Left colon (tissue), 2 donors: ENCODE data around the gene EYA3. TPM values are rescaled to one million over a fixed set of nuclear protein-coding genes. Genes with fewer than 3 reads are reported as not detected.
A peak's percentile ranks its signal among the peaks of the same experiment; 100 is the strongest.
"Not testable (repeated sequence)": the region's sequence is repeated elsewhere in the genome, so short reads cannot be mapped to it uniquely, and the experiment has no call there.

Experiments
- ATAC-seq: fragments of 200-7000 bp; cut with Tn5 transposase; one replicate; pipeline ENCODE4 v1.9.1; 2020; ENCODE audit warnings: mild to moderate bottlenecking, moderate library complexity
- DNase-seq, 2 donors: peaks; one replicate each; pipeline ENCODE4 v3.0.0-alpha.2; 2020
- intact Hi-C, 2 donors: fragments of 100-400 bp; cut with DNase I in 1 of 2; cut with micrococcal nuclease in 1 of 2; formaldehyde crosslinking; loops; one replicate each; pipeline versions ENCODE4 v1.11.2 to v1.14.0; 2022; cut with DNase I, micrococcal nuclease
- total RNA-seq, 2 donors: library from RNA; stranded (reverse); fragmentation: NEBNext Ultra II Directional; extraction: Animal tissue kit (Norgen Biotek cat#: 25700); gene quantifications; one replicate each; pipeline ENCODE4 v1.2.1, GENCODE V29; 2021
- donor health status: DM: no; HTN: no; CAD: no.
- donor health status: DM: yes; HTN: yes; CAD: no.

The EYA3 gene
- total RNA-seq, 2 donors from 2014 or later, result 22.9 to 23.5 TPM

DNA sequence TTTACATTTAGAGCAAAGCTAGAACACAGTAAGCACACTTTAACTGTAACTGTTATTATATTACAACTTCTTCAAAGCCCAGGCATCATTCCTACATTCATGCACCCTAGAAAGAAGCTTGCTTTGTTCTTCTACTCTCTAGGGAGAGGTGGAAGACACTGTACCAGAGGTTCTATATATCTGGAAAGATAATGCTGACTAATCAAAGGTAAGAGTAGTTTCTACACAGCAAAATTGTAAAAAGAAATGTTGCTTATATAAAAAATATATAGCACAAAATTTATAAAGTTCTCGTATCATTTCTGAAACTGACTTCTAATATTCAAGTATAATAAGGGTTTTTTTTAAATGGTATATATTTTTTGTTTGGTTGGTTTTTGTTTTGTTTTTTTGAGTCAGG lies 44.0 kb downstream of the EYA3 start:
- no peak for DNase-seq
- no peak for ATAC-seq
- intact Hi-C loops, result no loop called here

DNA sequence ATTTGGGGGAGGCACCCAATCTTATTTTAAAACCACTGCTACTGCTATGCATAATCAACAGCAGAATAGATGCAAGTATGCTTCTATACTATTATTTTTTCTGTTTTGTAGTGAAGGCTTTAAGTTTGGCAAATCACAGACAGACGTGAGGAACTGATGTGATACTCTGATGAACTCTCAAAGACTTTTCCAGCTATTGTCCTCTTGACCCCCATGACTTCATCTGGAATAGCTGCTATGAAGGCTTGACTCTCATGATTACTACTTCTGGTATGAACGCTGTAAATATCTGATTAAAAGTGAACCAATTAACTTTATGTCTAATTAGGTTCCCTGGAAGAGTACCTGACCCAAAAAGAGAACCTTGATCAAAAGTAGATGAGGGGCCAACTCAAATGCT lies 49.1 kb downstream of the EYA3 start:
- intact Hi-C loops, result no loop called here
- DNase-seq (no peak), ATAC-seq (no peak)

DNA sequence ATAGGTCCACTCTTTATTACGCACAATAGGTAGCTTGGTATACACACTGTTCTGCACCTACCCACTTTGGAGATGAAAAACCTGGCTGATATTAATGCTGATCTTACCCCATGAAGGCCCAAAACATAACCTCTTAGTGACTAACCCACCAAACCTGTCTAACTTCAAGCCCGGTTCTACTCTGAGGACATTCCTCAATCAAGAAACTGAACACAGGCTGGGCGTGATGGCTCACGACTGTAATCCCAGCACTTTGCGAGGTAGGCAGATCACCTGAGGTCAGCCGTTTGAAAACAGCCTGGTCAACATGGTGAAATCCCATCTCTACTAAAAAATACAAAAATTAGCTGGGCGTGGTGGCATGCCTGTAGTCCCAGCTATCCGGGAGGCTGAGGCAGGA lies 50.5 kb downstream of the EYA3 start:
- intact Hi-C loops, result no loop called here
- DNase-seq (no peak), ATAC-seq (no peak)

DNA sequence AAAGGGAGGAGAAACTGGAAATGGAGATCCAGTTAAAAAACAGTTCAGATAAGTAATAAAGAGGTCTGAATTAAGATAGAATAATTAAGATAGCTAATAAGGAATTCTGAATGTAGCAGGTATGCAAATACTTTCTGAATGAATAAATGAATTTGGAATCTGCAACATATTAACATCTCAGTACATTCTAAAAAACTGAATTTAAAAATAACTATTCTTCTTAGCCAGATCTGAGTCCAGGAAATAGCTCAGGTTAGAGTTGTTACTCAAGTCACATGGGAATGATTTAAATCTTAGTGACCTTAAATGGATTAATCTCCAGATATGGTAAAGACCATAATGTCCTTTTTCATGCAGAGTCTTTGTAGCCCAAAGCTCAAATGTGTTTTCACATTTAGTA lies 51.2 kb downstream of the EYA3 start:
- ATAC-seq, result no peak
- DNase-seq, result no peak
- intact Hi-C loops, result no loop called here

DNA sequence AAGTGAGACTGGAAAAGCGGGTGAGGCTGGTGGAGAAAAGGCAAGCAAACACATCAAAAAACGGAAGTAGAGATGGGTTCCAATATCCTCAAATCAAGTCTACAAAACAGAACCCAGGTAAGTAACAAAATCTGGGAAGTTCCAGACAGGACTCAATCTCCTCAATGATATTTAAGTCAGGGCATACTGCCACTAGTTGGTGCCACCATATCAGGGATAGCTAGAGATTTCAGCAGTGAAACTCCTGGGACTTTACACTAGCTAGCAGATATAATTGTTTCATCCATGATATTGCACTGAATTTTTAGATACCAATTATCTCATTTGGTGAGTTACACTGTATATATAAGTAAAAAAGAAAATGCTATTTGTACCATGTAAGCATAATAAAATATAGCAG lies 52.0 kb downstream of the EYA3 start:
- no peak for DNase-seq
- peak; percentile 64 for ATAC-seq
- intact Hi-C loops, result no loop called here

DNA sequence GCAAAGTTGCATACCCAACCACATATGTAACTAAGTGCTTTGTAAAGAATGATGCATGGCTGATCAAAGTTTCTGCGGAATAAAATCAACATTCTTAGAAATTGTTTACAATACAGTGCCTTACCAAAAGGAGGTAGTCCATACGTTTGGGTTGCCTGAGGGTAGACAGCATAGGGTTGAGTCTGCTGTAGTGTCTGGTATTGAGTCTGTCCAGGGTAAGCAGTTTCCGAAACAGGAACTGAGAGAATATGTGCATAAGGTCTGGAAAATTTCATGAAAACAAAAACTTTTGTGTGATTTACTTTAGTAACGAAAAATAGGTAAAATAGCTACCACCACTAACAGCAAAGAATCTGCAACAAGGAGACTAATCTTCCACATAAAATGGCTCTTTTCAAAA lies 53.0 kb downstream of the EYA3 start:
- no peak for DNase-seq
- ATAC-seq, result no peak
- intact Hi-C loops, result no loop called here

DNA sequence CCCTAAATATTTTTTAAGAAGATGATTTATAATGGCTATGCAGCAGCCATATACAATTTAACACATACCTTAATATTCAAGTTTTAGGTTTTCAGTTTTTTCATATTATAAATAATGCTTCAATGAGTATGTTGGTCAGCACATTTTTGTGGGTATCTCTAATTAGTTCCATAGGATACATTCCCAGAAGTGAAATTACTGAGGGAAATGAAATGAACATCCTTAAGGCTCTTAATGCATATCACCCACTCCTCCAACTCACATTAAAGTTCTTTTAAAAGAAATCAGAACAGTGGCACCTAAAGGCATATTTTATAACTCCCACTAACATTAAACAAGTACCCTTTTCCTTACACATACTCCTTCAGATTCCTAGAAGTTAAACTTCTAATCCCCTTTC lies 56.1 kb downstream of the EYA3 start:
- no peak for DNase-seq
- no peak for ATAC-seq
- intact Hi-C loops, result no loop called here

DNA sequence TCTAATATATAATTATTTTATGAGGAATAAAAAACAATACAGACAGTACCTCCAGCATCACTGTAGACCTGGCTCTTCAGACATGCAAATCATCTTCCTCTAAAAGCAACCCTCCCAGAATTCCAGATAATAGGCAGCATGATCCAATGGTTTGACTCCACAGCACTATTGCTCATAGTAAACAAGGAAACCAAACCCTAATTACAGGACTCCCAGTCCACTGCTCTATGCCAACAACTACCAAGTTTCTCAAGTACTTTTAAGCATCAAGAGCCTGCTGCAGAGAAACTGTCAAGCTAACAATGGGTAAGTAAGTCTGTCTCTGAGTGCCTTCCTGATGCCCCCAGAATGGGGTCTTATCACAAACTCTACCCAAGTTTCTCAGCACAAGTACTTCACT lies 57.2 kb downstream of the EYA3 start:
- intact Hi-C loops, result no loop called here
- no peak for DNase-seq
- no peak for ATAC-seq

DNA sequence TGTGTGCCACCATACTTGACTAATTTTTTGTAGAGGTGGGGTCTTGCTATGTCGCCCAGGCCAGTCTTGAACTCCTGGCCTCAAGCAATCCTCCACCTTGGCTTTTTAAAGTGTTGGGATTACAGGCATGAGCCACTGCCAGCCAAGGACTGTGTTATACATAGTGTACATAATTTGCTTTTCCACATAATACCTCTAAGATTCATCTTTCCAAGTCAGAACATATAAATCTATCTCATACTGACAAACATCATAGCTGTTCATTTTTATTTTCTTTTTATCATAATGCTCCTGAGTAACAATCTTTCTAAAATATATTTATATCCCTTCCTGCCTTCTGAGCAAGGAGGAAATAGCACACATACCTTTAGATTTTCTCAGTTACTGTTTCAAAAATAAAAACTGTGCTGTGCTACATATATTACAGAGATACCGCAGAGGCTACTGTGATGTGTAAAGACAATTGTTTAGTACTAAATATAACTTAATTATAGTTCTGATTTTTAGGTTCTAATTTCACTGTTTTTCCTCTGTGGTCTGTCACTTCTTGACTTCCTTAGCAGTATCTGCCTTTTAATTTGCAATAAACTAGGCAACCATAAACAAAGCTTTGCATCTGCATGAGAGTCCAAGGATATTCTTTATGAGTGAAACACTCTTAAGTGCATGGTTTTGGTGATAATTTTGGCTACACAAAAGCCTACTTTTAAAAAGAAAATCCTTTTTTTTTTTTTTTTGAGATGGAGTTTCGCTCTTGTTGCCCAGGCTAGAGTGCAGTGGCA lies 59.3 kb downstream of the EYA3 start:
- ATAC-seq (no peak), DNase-seq (no peak)
- intact Hi-C loops, result no loop called here

DNA sequence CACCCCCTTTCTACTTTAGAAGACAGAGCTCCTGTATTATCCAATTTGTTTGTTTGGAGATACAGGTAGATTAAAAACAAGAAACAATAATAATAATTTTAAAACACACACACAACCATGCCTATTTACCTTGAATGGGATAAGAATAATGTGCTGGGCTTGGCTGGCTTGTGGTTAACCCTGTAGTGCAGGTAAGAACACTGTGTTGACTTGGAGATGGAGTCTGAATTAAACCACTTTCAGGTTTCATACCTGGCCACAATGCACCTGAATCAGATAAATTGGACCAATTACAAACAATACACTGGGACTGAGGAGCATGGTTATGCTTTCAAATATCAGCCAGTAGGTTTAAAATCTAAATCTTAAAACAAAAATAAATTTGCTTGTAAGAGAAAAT lies 60.8 kb downstream of the EYA3 start:
- intact Hi-C loops, result no loop called here
- DNase-seq (no peak), ATAC-seq (no peak)

DNA sequence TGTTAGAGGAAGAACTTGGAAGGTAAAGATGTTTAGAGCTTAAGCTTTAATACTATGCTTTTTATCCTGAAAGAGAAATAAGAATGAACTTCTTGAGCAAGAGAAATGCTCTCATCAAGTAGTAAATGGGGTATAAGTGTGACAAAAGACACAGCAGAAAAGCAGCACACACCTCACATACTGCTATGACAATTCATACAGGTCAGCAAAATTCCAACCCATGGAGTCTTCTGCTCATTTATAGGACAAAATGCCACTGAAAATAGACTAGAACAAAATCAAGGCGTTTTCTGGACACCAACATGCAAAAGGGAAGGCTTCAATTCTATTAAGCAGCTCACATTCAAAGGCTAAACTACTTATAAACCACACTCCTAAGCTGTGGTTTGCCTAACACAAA lies 61.2 kb downstream of the EYA3 start:
- intact Hi-C loops, result no loop called here
- ATAC-seq (no peak), DNase-seq (no peak)

DNA sequence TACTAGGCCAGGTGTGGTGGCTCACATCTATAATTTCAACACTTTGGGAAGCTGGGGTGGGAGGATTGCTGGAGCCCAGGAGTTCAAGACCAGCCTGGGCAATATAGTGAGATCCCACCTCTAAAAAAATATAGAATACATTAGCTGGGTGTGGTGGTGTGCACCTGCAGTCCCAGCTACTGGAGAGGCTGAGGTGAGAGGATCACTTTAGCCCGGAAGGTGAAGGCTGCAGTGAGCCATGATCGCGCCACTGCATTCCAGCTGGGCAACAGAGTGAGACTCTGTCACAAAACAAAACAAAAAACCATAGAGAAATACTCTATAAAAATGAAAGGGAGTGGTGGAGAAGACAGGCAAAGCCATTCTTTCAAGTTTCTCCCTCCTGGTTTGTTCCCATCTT lies 62.1 kb downstream of the EYA3 start:
- intact Hi-C loops, result no loop called here
- ATAC-seq (no peak), DNase-seq (no peak)

DNA sequence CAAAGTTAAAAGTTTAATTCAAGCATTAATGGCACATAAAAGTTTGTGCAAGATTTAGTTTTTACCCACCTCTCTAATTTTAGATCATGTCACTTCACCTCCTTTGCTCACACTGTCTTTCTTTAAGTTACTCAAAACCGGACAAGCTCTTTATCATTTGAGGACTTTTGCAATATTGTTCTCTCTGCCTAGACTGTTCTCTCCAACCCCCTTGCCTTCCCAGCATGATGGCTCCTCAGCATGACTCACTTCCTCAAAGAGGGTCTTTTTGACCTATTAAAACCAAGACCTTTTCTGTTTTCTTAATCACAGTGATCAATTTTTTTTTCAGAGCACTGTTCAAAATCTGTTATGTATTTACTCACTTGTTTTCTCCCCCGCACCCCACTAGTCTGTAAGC lies 67.3 kb downstream of the EYA3 start:
- DNase-seq (no peak), ATAC-seq (no peak)
- intact Hi-C loops, result no loop called here

DNA sequence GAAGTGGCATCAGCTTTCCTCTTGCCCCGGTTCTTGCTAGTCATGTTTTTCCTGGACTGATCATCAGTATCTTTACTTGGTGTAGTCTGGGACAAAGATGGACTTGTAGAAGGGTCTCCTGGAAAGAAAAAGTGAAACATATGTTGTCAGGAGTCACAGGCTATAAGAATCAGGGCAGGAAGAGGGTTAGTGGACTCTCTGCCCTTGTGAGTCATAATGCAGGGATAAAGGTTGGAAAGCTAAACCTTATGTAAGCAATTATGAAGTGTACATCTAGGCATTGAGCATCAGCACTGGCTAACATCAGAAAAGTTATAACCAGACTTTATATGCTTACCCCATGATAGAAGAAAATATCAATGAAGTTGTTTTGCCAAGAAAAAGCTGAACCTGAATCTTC lies 77.4 kb downstream of the EYA3 start:
- DNase-seq, result no peak
- peak; percentile 87 for ATAC-seq
- intact Hi-C loops, result no loop called here

DNA sequence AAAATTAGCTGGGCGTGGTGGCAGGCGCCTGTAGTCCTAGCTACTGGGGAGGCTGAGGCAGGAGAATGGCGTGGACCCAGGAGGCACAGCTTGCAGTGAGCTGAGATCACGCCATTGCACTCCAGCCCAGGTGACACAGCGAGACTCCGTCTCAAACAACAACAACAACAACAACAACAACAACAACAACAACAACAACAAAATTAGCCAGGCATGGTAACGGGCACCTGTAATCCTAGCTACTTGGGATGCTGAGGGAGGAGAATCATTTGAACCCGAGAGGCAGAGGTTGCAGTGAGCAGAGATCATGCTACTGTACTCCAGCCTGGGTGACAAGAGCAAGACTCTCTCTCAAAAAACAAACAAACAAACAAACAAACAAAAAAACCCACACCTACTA lies 85.3 kb downstream of the EYA3 start:
- ATAC-seq, DNase-seq, intact Hi-C loops: not testable (repeated sequence)

DNA sequence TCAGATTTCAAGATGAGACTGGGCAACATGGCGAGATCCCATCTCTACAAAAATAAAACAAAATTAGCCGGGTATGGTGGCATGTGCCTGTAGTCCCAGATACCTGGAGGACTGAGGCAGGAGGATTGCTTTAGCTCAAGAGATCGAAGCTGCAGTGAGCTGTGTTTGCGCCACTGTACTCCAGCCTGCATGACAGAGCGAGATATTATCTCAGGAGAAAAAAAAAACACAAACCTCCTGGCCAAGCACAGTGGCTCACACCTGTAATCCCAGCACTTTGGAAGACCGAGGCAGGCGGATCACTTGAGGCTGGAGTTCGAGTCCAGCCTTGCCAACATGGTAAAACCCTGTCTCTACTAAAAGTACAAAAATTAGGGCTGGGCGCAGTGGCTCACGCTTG lies 85.8 kb downstream of the EYA3 start:
- DNase-seq, result no peak
- intact Hi-C loops, result no loop called here
- ATAC-seq, result no peak

DNA sequence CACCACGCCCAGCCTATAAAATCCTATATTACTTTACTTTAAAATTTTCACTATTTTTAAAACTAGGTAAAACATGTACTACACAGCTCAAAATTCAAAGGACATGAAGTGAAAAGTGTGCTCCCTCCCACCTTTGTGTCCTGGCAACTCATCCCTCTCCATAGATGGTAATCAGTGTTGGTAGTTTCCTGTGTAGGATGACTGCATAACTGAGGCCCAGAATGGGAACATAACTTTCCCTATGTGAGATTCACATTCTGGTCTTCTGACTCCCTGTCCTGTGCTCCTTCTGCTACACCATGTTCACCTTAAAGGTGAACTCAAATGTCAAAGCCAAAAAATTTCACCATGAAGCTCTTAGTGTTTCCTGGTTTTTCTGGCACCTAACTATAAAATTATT lies 89.4 kb downstream of the EYA3 start:
- DNase-seq (no peak), ATAC-seq (no peak)
- intact Hi-C loops, result no loop called here

DNA sequence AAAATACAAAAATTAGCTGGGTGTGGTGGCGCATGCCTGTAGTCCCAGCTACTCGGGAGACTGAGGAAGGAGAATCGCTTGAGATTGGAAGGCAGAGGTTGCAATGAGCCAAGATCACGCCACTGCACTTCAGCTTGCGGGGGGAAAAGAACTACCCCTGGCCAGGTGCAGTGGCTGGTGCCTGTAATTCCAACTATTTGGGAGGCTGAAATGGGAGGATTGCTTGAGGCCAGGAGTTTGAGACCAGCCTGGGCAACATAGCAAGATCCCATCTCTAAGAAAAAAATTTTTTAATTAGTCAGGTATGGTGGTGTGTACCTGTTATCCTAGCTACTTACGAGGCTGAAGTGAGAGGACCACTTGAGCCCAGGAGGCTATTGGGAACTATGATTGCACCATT lies 93.9 kb downstream of the EYA3 start:
- intact Hi-C loops, ATAC-seq, DNase-seq: not testable (repeated sequence)

DNA sequence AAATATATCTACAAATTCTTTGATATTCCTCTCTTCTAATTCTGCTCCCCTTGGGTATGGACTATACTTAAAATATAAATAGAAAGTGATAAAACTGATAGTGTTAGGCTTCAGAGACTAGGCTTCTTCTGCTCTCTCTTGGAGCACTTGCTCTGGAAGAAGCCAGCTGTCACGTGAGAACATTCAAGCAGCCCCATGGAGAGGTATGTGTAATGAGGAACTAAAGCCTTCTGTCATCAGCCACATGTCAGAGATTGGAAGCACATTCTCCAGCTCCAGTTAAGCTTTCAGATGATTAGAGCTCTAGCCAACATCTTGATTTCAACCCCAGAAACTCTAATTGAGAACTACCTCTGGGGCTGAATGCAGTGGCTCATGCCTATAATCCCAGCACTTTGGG lies 94.3 kb downstream of the EYA3 start:
- DNase-seq (no peak), ATAC-seq (no peak)
- intact Hi-C loops, result no loop called here

DNA sequence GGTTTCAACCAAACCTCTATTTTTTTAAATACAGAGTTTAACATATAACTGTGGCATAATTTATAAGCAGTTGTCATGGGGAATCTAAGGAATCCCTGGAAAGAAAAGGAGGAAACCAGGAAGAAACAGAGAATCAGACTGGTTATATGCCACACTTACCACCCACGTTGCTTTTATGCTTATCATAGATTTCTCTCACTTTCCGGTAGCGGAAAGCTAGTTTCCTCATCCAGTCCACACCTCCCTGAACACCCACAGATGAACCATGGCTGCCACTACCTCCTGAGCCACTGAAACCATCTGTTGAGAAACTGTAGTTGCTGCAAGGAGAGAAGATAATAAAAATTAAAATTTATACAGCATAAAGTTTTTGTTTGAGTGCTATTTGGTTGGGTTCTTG lies 95.2 kb downstream of the EYA3 start:
- ATAC-seq (no peak), DNase-seq (no peak)
- intact Hi-C loops, result no loop called here

DNA sequence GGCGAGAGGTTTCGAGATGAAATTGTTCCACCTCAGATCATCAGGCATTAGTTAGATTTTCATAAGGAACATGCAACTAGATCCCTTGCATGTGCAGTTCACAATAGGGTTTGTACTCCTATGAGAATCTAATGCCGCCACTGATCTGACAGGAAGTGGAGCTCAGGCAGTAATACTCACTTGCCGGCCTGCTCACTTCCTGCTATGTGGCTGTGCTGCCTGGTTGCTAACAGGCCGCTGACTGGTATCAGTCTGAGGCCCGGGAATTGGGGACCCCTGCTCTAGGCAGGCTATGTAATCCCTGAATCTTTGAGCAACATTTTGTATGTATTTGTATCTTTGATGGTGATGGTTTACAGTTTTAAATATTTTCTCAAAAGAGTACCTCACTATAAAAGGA lies 96.1 kb downstream of the EYA3 start:
- DNase-seq (peak in 1 of 2 donors; percentile 21), ATAC-seq (no peak)
- intact Hi-C loops, result no loop called here
